Skeletal muscle cell (primary cell): ENCODE data around the gene LAMB2.

Source experiments
- DNase-seq: peaks from one replicate; pipeline ENCODE4 v3.0.0-alpha.2; 2010; ENCODE audit warnings: low read depth
- H3K4me3 ChIP-seq: 2 replicates; pipeline ENCODE4 v1.5.1; 2011; ENCODE audit warnings: low read depth, mild to moderate bottlenecking, control low read depth, low read length, moderate library complexity

LAMB2 gene

DNA sequence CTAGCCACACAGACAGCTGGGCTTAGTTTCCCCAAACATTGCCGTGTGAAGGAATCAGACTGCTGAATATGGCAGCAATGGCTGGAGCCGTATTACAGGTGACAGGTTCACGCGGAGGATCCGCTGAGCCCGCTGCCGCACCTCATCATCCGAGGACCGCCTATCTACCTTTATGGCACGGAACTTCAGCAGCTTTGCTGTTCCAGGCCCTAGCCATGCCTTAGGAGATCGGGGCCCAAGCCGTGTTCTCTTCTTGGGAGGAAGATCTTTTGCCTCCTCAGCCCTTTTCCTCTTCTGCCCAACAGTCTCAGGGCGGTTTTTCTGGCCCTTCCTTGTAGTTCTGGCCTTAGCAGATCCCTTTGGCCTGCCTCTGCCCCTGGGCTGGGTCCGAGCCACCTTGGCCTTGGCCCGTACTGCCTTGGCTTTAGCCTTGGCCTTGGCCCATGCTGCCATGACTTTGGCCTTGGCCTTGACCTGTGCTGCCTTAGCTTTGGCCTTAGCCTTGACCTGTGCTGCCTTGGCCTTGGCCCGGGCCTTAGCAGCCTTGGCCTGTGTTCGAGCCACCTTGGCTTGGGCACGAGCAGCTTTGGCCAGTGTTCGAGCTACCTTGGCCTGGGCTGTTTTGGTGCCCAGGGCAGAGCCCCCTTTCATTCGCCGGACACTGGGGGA lies 30.0 kb upstream of the LAMB2 start:
- DNase-seq, result no peak

GRCh38 chr3:49161808-49162530 lies 29.1 kb upstream of the LAMB2 start:
- no peak overlapping the region for H3K4me3 ChIP-seq
- no peak for DNase-seq

More for the DNA sequence above, 30.0 kb upstream of the LAMB2 start:
- no peak overlapping the region for H3K4me3 ChIP-seq

- no peak overlapping the region for H3K4me3 ChIP-seq
- DNase-seq, result no peak
Measured at GRCh38 chr3:49161197-49161596, 28.3 kb upstream of the LAMB2 start.

- H3K4me3 ChIP-seq, result no peak overlapping the region
- no peak for DNase-seq
Measured at GRCh38 chr3:49158792-49159191, 25.9 kb upstream of the LAMB2 start.

GRCh38 chr3:49158103-49158709 lies 25.4 kb upstream of the LAMB2 start:
- no peak overlapping the region for H3K4me3 ChIP-seq
- no peak for DNase-seq

DNA sequence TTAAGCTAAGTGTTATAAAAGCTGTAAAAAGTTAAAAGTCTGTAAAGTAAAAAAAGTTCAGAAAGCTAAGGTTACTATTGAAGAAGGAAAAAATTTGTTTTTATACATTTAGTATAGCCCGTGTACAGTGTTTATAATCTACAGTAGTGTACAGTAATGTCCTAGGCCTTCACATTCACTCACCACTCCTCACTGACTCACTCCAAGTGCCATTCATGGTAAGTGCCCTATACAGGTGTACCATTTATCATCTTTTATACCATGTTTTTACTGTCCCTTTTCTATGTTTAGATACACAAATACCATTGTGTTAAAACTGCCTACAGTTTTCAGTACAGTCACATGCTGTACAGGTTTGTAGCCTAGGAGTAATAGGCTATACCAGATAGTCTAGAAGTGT lies 24.4 kb upstream of the LAMB2 start:
- DNase-seq, result no peak
- H3K4me3 ChIP-seq, result no peak overlapping the region

GRCh38 chr3:49153349-49153912 lies 20.6 kb upstream of the LAMB2 start:
- no peak for DNase-seq
- H3K4me3 ChIP-seq, result no peak overlapping the region

- no peak for DNase-seq
Measured at GRCh38 chr3:49151610-49152009, 18.8 kb upstream of the LAMB2 start.

DNA sequence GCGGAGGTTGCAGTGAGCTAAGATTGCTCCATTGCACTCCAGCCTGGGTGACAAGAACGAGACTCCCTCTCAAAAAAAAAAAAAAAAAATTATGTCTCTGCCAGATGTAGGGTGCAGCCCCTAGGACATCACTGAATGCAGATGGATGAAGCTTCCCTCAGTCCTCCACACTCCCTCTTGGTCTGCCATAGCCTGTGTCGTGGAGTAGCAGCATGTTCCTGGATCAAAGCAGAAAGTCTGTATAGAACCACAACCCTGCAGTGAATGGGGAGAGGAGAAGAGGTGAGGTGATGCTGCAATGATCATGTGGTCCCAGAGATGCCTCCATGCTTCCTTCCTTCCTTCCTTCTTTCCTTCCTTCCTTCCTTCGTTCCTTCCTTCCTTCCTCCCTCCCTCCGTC lies 15.3 kb upstream of the LAMB2 start:
- H3K4me3 ChIP-seq, result no peak overlapping the region
- DNase-seq, result no peak

More at GRCh38 chr3:49151610-49152009, 18.8 kb upstream of the LAMB2 start:
- H3K4me3 ChIP-seq, result no peak overlapping the region

DNA sequence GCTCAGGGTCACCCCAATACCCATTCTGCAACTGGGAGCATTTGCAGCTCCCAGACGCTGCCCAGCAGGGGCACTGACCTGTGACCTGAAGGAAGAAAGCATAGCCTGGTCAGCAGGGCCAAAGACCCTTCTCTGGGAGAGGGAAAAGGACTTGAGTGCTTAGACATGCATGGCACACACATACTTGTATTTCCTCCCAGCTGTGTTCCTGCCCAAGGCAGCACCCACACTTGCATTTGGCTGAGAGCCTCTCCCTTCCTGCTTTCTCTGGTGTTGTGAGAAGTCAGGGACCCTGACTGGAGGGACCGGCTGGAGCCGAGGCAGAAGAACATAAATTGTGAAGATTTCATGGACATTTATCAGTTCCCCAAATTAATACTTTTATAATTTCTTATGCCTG lies 7.2 kb upstream of the LAMB2 start:
- DNase-seq, result no peak
- no peak overlapping the region for H3K4me3 ChIP-seq

- H3K4me3 ChIP-seq, result no peak overlapping the region
- no peak for DNase-seq
Measured at GRCh38 chr3:49135499-49135898, 2.6 kb upstream of the LAMB2 start.

- no peak overlapping the region for H3K4me3 ChIP-seq
- DNase-seq, result no peak
Measured at GRCh38 chr3:49134471-49135265, 1.8 kb upstream of the LAMB2 start.

- peak overlapping the region; percentile 81 for H3K4me3 ChIP-seq
- peak; percentile 64 for DNase-seq
Measured at GRCh38 chr3:49133226-49133951, 539 bp upstream of the LAMB2 start.

DNA sequence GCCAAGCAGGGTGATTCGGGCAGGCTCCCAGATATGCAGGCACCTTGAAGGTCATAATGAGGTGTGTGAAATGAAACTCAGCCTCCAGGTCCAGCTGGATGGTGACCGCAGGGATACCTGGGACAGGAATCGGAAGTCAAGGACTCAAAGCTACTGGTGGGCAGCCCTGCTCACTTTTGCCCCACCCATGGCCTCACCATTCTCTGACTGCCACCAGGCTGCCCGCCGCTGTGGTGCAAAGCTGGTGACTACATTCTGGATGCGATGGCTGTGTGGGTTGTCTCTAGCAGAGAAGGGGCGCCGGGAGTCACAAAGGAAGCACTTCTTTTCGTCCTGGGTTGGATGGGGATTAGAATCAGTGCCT lies 795 bp downstream of the LAMB2 start:
- peak overlapping the region; percentile 81 for H3K4me3 ChIP-seq
- no peak for DNase-seq

- peak overlapping the region; percentile 81 for H3K4me3 ChIP-seq
Measured at GRCh38 chr3:49131576-49131975, 1.3 kb downstream of the LAMB2 start.

GRCh38 chr3:49131040-49131439 lies 1.8 kb downstream of the LAMB2 start:
- no peak for DNase-seq
- no peak overlapping the region for H3K4me3 ChIP-seq

More at GRCh38 chr3:49131576-49131975, 1.3 kb downstream of the LAMB2 start:
- no peak for DNase-seq

DNA sequence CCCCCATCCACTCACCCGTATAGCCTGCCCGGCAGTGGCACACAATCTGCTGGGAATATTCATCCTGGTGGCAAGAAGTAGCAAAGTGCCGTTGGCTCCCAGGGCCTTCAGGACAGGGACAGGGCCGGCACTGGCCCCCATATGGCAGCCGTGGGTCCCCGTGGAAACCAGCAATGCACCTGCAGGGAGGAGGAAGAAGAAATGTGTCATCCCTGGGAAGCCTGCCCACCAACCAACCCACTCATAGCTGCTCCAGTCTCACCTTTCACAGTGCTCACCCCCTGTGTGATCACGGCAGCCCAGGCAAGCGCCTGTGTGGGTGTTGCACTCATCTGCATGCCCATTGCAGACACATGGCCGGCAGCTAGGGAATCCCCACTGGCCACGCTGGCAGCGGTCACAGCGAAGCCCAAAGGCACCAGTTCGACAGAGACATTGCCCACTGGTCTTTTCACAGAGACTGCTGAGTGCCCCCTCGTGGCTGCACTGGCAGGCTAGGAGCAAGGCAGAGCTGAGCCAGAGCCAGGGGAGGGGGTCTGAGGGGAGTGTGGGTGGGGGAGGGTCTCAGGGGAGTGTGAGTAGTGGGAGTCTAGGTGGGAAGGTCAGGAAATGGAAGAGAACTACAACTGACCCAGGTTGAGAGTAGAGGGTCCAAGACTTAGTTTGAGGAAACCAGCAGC lies 7.7 kb downstream of the LAMB2 start:
- DNase-seq, result no peak
- no peak overlapping the region for H3K4me3 ChIP-seq

- DNase-seq, result no peak
- no peak overlapping the region for H3K4me3 ChIP-seq
Measured at GRCh38 chr3:49124203-49124602, 8.6 kb downstream of the LAMB2 start.

DNA sequence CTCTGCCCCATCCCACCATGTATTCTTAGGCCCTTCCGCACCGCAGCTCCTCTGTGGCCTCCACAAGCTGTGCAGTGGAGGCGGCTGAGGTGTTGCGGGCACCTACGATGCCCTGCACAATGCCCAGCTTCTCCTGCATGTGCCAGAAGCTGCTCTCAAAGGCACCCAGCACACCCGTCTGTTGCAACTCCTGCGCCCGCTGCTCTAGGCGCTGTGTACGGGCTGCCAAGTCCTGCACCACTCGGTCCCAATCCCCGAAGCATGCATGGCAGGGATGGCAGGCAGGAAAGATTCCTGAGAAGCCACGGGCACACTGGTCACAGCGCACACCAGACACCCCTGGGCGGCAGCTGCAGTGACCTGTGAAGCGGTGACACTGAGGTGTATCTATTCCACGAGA lies 9.2 kb downstream of the LAMB2 start:
- DNase-seq, result no peak

More for the DNA sequence above, 9.2 kb downstream of the LAMB2 start:
- H3K4me3 ChIP-seq, result no peak overlapping the region
